ENCODE data around the gene PDIA5.

DNA sequence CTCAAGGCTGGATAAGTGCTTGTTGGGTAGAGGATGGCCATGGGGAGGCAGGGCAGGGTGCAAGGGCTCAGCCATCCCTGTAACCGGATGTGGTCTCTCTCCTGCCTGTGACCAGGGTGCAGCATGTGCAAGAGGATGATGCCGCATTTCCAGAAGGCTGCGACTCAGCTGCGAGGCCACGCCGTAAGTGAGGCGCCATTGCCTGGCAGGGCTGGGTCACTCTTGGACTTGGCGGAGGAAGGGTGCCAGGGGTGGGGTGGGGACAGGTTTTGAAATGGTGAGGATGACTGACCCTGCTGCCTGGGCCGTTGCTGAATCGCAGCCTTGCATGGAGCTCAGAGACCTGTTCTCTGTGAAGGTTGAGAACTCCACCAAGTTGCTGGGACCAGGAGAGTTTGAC lies 49.3 kb downstream of the PDIA5 start:
- TF ChIP-seq CTCF (conservative IDR thresholded peaks at IDR 0.05; ENCODE audit: low read length): no peak
- TF ChIP-seq EZH2phosphoT487 (IDR thresholded peaks at IDR 0.05; ENCODE audit: borderline replicate concordance): no peak

Measured in Loucy (cell line).